K562 (cell line): Measurements from ENCODE around the gene SEMA6B. TPM values are rescaled to one million over a fixed set of nuclear protein-coding genes. Genes with fewer than 3 reads are reported as not detected.

ENCODE experiments used
- ATAC-seq: fragments of 200-7000 bp; cut with Tn5 transposase; 3 replicates; pipeline ENCODE4 v1.9.1; 2020; ENCODE audit warnings: moderate library complexity
- BruUV-seq: library from RNA; stranded (reverse); fragments of 400-500 nt; replicated peaks from 2 replicates; lab custom pipeline; 2021; lab: Mats Ljungman, UMichigan
- CTCF ChIA-PET: fragments of 300-600 bp; formaldehyde crosslinking; extraction: SDS; loops from one replicate; lab custom pipeline; 2021; ENCODE audit warnings: low intra/inter-chr PET ratio; lab: Yijun Ruan, JAX
- POLR2A ChIA-PET: fragments of 300-600, 350-650 bp; sonication (Branson Sonifier 250); formaldehyde crosslinking; extraction: SDS; loops from one replicate; lab custom pipeline; 2021; ENCODE audit warnings: antibody characterized with exemption, inconsistent platforms; lab: Yijun Ruan, JAX
- DNase-seq, 4 experiments: peaks; one replicate each; pipeline versions ENCODE4 v3.0.0 to v3.0.0-alpha.2; 2011 to 2018; ENCODE audit warnings: low spot score in 3 of 4, mixed read lengths in 3 of 4; ENCODE audit errors: extremely low read depth in 1 of 4
- FAIRE-seq: peaks from 2 replicates; lab custom pipeline; 2011; peaks lifted over from hg19 to GRCh38; lab: Jason Lieb, UNC
- H2AFZ ChIP-seq: 2 replicates; pipeline ENCODE4 v1.6.0; 2011; ENCODE audit warnings: low read depth, low read length, control low read depth, inconsistent platforms
- H3K27ac ChIP-seq: fragments of 200-600 bp; 3 replicates; pipeline ENCODE4 v1.8.0; 2011; ENCODE audit warnings: low read depth, mild to moderate bottlenecking, control low read depth, inconsistent platforms, low read length, moderate library complexity, mixed read lengths; ENCODE audit errors: extremely low read depth
- H3K27me3 ChIP-seq, 2 experiments: fragments of 300-600 bp in 1 of 2; 2 replicates in 1 of 2; 3 replicates in 1 of 2; pipeline versions ENCODE4 v1.6.0 to v1.8.0; 2011; ENCODE audit warnings: inconsistent platforms in 2 of 2, low read length in 2 of 2, mild to moderate bottlenecking in 1 of 2, mixed read lengths in 1 of 2, moderate library complexity in 1 of 2; ENCODE audit not compliant: control insufficient read depth in 2 of 2, insufficient read depth in 2 of 2
- H3K36me3 ChIP-seq: fragments of 300-600 bp; 3 replicates; pipeline ENCODE4 v1.8.0; 2011; ENCODE audit warnings: mild to moderate bottlenecking, low read length, inconsistent platforms; ENCODE audit not compliant: control insufficient read depth, insufficient read depth
- H3K4me1 ChIP-seq, 2 experiments: fragments of 200-600 bp in 1 of 2; replicated peaks in 1 of 2; 2 replicates in 1 of 2; 3 replicates in 1 of 2; pipeline versions ENCODE4 v1.5.1 to v1.8.0; 2011; ENCODE audit warnings: inconsistent platforms in 2 of 2, low read length in 2 of 2, mild to moderate bottlenecking in 1 of 2, mixed read lengths in 1 of 2, moderate library complexity in 1 of 2; ENCODE audit not compliant: control insufficient read depth in 2 of 2, insufficient read depth in 2 of 2
- H3K4me2 ChIP-seq: 2 replicates; pipeline ENCODE4 v1.6.1; 2011; ENCODE audit warnings: low read length, control low read depth, inconsistent platforms, mixed read lengths; ENCODE audit not compliant: insufficient read depth
- H3K4me3 ChIP-seq: fragments of 200-600 bp; sonication (generic), shearing (Covaris generic); 2 replicates; pipeline ENCODE4 v1.5.1; 2016; ENCODE audit warnings: control low read depth, inconsistent platforms
- H3K79me2 ChIP-seq: fragments of 200-600 bp; 3 replicates; pipeline ENCODE4 v1.8.0; 2011; ENCODE audit warnings: low read length, inconsistent platforms; ENCODE audit not compliant: control insufficient read depth, insufficient read depth
- H3K9ac ChIP-seq, 2 experiments: 2 replicates each; pipeline versions ENCODE4 v1.6.0 to v1.6.1; 2011; ENCODE audit warnings: low read depth in 2 of 2, low read length in 2 of 2, control low read depth in 1 of 2, inconsistent platforms in 1 of 2, mild to moderate bottlenecking in 1 of 2, mixed read lengths in 1 of 2; ENCODE audit not compliant: insufficient read depth in 1 of 2
- H3K9me1 ChIP-seq: one replicate; pipeline ENCODE4 v1.6.0; 2011; ENCODE audit warnings: inconsistent platforms, mild to moderate bottlenecking, low read length, moderate library complexity; ENCODE audit not compliant: control insufficient read depth, insufficient read depth
- H3K9me3 ChIP-seq: replicated peaks from 2 replicates; pipeline ENCODE4 v1.5.1; 2011; ENCODE audit warnings: low read depth, low read length, inconsistent platforms; ENCODE audit not compliant: control insufficient read depth, insufficient read depth
- H4K20me1 ChIP-seq: replicated peaks from 2 replicates; pipeline ENCODE4 v1.6.1; 2011; ENCODE audit warnings: low read length, inconsistent platforms, mixed read lengths; ENCODE audit not compliant: control insufficient read depth, insufficient read depth
- ADNP ChIP-seq: fragments of 200-800 bp; sonication (Bioruptor generic); IDR thresholded peaks from 2 replicates; pipeline ENCODE4 v1.6.1; 2016; ENCODE audit warnings: missing genetic modification characterization, missing compliant biosample characterization
- BACH1 ChIP-seq: fragments of 200-800 bp; sonication (Bioruptor generic); IDR thresholded peaks from 2 replicates; pipeline ENCODE4 v1.6.1; 2016; ENCODE audit warnings: missing genetic modification characterization, missing compliant biosample characterization
- BCL6 ChIP-seq: fragments of 250-450 bp; sonication (Bioruptor Pico); IDR thresholded peaks from 2 replicates; pipeline ENCODE4 v1.4.0; 2020
- CREB1 ChIP-seq, 2 experiments: sonication (generic) in 1 of 2; formaldehyde crosslinking in 1 of 2; IDR thresholded peaks; 2 replicates each; pipeline versions ENCODE4 v1.6.1 to v1.8.0; 2012 to 2022; ENCODE audit warnings: inconsistent platforms in 1 of 2, mild to moderate bottlenecking in 1 of 2, missing genetic modification reagents in 1 of 2, moderate library complexity in 1 of 2
- CREM ChIP-seq: IDR thresholded peaks from 2 replicates; pipeline ENCODE4 v1.6.1; 2014; ENCODE audit warnings: antibody characterized with exemption, low read depth
- DACH1 ChIP-seq: fragments of 450-650 bp; IDR thresholded peaks from 2 replicates; pipeline ENCODE4 v1.6.1; 2018; ENCODE audit not compliant: partially characterized antibody
- FOXJ2 ChIP-seq: fragments of 200-800 bp; sonication (Bioruptor generic); IDR thresholded peaks from 2 replicates; pipeline ENCODE4 v1.6.1; 2016; ENCODE audit warnings: missing genetic modification characterization, missing compliant biosample characterization
- JUN ChIP-seq, 2 experiments: sonication (generic) in 1 of 2; formaldehyde crosslinking in 1 of 2; IDR thresholded peaks; 2 replicates each; pipeline versions ENCODE4 v1.6.1 to v1.8.0; 2012 to 2022; ENCODE audit warnings: borderline replicate concordance in 2 of 2, mild to moderate bottlenecking in 2 of 2, improper control_type of control experiment in 1 of 2, low read depth in 1 of 2, low read length in 1 of 2, missing genetic modification reagents in 1 of 2
- MCM3 ChIP-seq: fragments of 450-650 bp; IDR thresholded peaks from 2 replicates; pipeline ENCODE4 v1.6.1; 2016
- MNT ChIP-seq, 2 experiments: fragments of 450-650 bp; conservative IDR thresholded peaks; 2 replicates each; pipeline ENCODE4 v1.6.1; 2017; ENCODE audit warnings: mild to moderate bottlenecking in 2 of 2, moderate library complexity in 2 of 2
- PTBP1 ChIP-seq: fragments of 200-400 bp; formaldehyde crosslinking; IDR thresholded peaks from 2 replicates; pipeline ENCODE4 v1.6.1; 2017; ENCODE audit warnings: low read depth, low read length
- PTRF ChIP-seq: fragments of 450-650 bp; IDR thresholded peaks from 2 replicates; pipeline ENCODE4 v1.6.1; 2016; ENCODE audit warnings: mild to moderate bottlenecking, missing genetic modification characterization, missing compliant biosample characterization
- RBM25 ChIP-seq: fragments of 200-400 bp; formaldehyde crosslinking; IDR thresholded peaks from 2 replicates; pipeline ENCODE4 v1.6.1; 2018; ENCODE audit warnings: low read length, low read depth, moderate library complexity; ENCODE audit not compliant: severe bottlenecking
- SMC3 ChIP-seq: conservative IDR thresholded peaks from 2 replicates; pipeline ENCODE4 v1.6.1; 2011; ENCODE audit warnings: low read depth, low read length, improper control_type of control experiment; ENCODE audit not compliant: insufficient read depth
- SPI1 ChIP-seq: IDR thresholded peaks from 2 replicates; pipeline ENCODE4 v1.6.1; 2011; ENCODE audit warnings: low read depth, low read length, control low read depth, borderline replicate concordance
- THRAP3 ChIP-seq: fragments of 450-650 bp; IDR thresholded peaks from 2 replicates; pipeline ENCODE4 v1.6.1; 2016; ENCODE audit warnings: mild to moderate bottlenecking, inconsistent platforms, borderline replicate concordance
- ZC3H11A ChIP-seq: IDR thresholded peaks from 2 replicates; pipeline ENCODE4 v1.6.1; 2012; ENCODE audit warnings: low read depth, low read length, improper control_type of control experiment
- ZEB2 ChIP-seq: fragments of 450-650 bp; IDR thresholded peaks from 2 replicates; pipeline ENCODE4 v1.6.1; 2016
- WGBS: fragments of 100-300 bp; shearing (Covaris generic); methylation state at CpG from one replicate; pipeline ENCODE4 v1.1.6; 2016; ENCODE audit warnings: low coverage, mixed read lengths; ENCODE audit not compliant: insufficient coverage; ENCODE audit errors: missing lambda C conversion rate; 5-methylcytosine and 5-hydroxymethylcytosine counted together
- in situ Hi-C: fragments of 300-500 bp; cut with MboI; formaldehyde crosslinking; loops from 4 replicates; pipeline ENCODE4 v1.15.0; 2018; ENCODE audit warnings: inconsistent platforms, mixed read lengths
- intact Hi-C: fragments of 100-400 bp; cut with micrococcal nuclease; formaldehyde crosslinking; loops from 2 replicates; pipeline ENCODE4 v1.14.2; 2022
- polyA plus RNA-seq, 8 experiments: library from polyadenylated mRNA; depleted of rRNA in 4 of 8; stranded (reverse) in 5 of 8; unstranded in 3 of 8; fragments of >200 nt; fragmentation: Nextera tagmentation in 2 of 8; fragmentation: Illumina TruSeq in 1 of 8; extraction: Ambion mirVana in 2 of 8; extraction: Trizol in 1 of 8; gene quantifications; 2 replicates each; pipeline versions ENCODE4 v1.2.1 to v1.2.3, GENCODE V29; 2011 to 2014; ENCODE audit warnings: inconsistent platforms in 1 of 8, missing spikeins in 1 of 8
- total RNA-seq, 7 experiments: library from RNA; depleted of rRNA in 6 of 7; stranded (reverse); fragments of >200 nt in 6 of 7; fragmentation: Illumina TruSeq in 2 of 7; extraction: Trizol in 2 of 7; gene quantifications; 2 replicates each; pipeline versions ENCODE4 v1.2.1 to v1.2.3, GENCODE V29; 2011 to 2021; ENCODE audit warnings: low replicate concordance in 1 of 7

The SEMA6B gene
- total and polyA plus RNA-seq, 9 of the 15 experiments (the other 6 are each of a cell fraction or from before 2014, with no cell fraction given), result 0.65 to 4.6 (median 2.5) TPM; not detected in 2

- peak; percentile 71 for TF ChIP-seq RBM25
- TF ChIP-seq PTBP1, result peak; percentile 95
- no peak for TF ChIP-seq MCM3
- TF ChIP-seq CREB1 (IDR thresholded peaks at IDR 0.05), result no peak
- no peak for TF ChIP-seq CREB1 (CRISPR knock-in tag; IDR thresholded peaks at IDR 0.05)
- peak; percentile 41; the same call in 1 of the 2 replicates for TF ChIP-seq CREM
- TF ChIP-seq SPI1, result peak; percentile 39; the same call in 1 of the 2 replicates
- TF ChIP-seq JUN (IDR thresholded peaks at IDR 0.05; ENCODE audit: borderline replicate concordance, low read depth, low read length), result no peak
- TF ChIP-seq JUN (CRISPR knock-in tag; IDR thresholded peaks at IDR 0.05; ENCODE audit: borderline replicate concordance), result 0 out of 2 replicates have a peak, but pooled peaks have one; percentile 44
- peak; percentile 72; the same call in 1 of the 2 replicates for TF ChIP-seq ZEB2
- TF ChIP-seq ADNP (tag), result peak; percentile 77
Observed at GRCh38 chr19:4557144-4557970, 2.1 kb downstream of the SEMA6B start (continued).

- intact Hi-C loops (loop anchor here (5.0 kb wide), 1 partner anchor 81 kb away; the partner anchor contains the start of gene TNFAIP8L1), in situ Hi-C loops (no loop called here)
- Histone ChIP-seq H3K4me1 (peaks cover 11 to 53% of the 10 kb centered on the region in 2 experiments), H3K27me3 (no peaks in the 10 kb centered on the region), H4K20me1 (no peaks in the 10 kb centered on the region), H3K4me3 (peak overlapping the region; percentile 40), H3K36me3 (no peaks in the 10 kb centered on the region), H3K79me2 (no peaks in the 10 kb centered on the region), H3K4me2 (peak overlapping the region; percentile 94), H3K9ac (peak overlapping the region; percentile 34 to 88; a peak in 3 of 4 replicates), H3K9me3 (no peaks in the 10 kb centered on the region), H3K9me1 (no peaks in the 10 kb centered on the region), H2AFZ (peak overlapping the region; percentile 91), H3K27ac (peak overlapping the region; percentile 67; the same call in 1 of the 3 replicates)
- FAIRE-seq (no peak), ATAC-seq (peak; percentile 90), DNase-seq (peak; percentile 90 to 99 (median 98))
- no TSS peak for BruUV-seq
- ChIA-PET POLR2A (interaction anchor here (1.0 to 1.2 kb wide), 3 partner anchors 9 to 15 kb away, joined by 3 to 6 read pairs (median 3); no protein-coding TSS in a partner anchor), CTCF (interaction anchor here (3.2 kb wide), 1 partner anchor 80 kb away, joined by 29 read pairs; no protein-coding TSS in a partner anchor)
- 5% methylated on average over 14 of the region's 25 CpGs for WGBS
- TF ChIP-seq MNT (conservative IDR thresholded peaks at IDR 0.05) (no peak), ZC3H11A (no peak), SMC3 (no peak), PTRF (tag) (no peak), DACH1 (no peak), BCL6 (no peak), BACH1 (tag) (no peak), FOXJ2 (no peak), THRAP3 (no peak)
Observed at GRCh38 chr19:4556597-4557127, 2.8 kb downstream of the SEMA6B start.
